LNCaP clone FGC (cell line): ENCODE measurements around the gene ZYG11A.

ENCODE experiments used
- DNase-seq: peaks from one replicate; pipeline ENCODE4 v3.0.0-alpha.2; 2011; ENCODE audit warnings: low read depth
- H3K4me3 ChIP-seq: 2 replicates; pipeline ENCODE4 v1.5.1; 2011; ENCODE audit warnings: mild to moderate bottlenecking, low read depth, low read length, control low read depth
- CTCF ChIP-seq: IDR thresholded peaks from 2 replicates; pipeline ENCODE4 v1.5.1; 2012; ENCODE audit warnings: mild to moderate bottlenecking; ENCODE audit not compliant: control insufficient read depth, insufficient read depth; ENCODE audit errors: extremely low read depth

Gene ZYG11A

DNA sequence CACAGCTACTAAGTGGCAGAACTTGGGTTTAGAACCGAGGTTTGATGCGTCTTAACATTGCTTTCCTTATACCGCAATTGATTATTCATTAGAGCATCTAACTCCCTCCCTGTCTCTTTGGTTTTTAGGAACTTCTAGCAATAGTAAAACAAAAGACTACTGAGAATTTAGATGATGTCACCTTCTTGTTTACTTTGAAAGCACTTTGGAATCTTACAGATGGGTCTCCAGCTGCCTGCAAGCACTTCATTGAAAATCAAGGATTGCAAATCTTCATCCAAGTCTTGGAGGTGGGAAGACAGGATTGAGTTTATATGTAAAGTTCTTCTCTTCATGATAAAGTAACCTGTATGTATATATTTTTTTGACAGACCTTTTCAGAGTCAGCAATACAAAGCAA lies 35.0 kb downstream of the ZYG11A start:
- no peak for TF ChIP-seq CTCF
- H3K4me3 ChIP-seq: no peak overlapping the region
- peak; percentile 7 for DNase-seq

GRCh38 chr1:52880206-52880605 lies 37.6 kb downstream of the ZYG11A start:
- TF ChIP-seq CTCF: no peak
- no peak overlapping the region for H3K4me3 ChIP-seq
- peak; percentile 58 for DNase-seq

DNA sequence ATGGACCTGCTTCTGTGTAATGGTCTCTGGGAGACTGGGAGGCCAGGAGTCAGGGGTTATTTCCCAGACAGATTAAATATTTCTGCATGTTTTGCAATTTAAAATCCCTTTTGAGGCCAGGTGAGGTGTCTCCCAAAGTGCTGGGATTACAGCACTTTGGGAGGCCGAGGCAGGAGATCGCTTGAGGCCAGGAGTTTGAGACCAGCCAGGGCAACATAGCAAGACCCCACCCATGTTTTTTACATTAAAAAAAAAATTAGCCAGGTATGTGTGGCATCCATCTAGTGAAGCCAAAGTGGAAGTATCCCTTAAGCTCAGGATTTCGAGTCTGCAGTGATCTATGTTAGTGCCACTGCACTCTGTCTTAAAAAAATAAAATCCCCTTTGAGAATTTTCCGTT lies 44.9 kb downstream of the ZYG11A start:
- no peak for DNase-seq
- TF ChIP-seq CTCF: no peak

DNA sequence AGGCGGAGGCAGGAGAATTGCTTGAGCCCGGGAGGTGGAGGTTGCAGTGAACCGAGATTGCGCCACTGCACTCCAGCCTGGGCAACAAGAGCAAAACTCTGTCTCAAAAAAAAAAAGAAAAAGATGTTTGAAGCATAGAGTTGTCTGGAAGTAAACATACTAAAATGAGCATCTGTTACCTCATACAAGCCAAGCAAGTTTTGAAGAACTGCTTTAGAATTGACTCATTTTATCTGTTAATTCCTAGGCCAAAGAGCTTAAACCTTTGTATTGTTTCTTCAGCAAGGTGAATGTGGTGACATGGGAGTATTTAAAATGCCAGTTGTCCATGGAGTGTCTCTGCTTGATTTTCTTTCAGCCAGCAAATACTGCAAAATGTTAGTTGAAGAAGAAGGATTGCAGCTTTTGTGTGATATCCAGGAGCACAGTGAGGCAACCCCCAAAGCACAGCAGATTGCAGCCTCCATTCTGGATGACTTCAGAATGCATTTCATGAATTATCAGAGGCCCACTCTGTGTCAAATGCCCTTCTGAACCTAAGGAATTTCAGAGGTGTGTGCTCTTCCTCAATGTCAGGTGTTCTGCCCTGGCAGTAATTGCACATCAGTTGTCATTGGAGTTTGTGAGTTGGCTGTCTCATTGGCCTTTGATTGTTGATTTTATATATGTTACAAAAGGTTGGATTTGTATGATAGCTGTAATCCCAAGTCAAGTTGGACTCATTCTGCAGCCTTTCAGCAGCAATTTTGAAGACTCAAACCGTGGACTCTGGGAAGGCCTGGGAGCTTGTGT lies 50.1 kb downstream of the ZYG11A start:
- H3K4me3 ChIP-seq: no peak overlapping the region
- no peak for TF ChIP-seq CTCF

More for the DNA sequence above, 44.9 kb downstream of the ZYG11A start:
- H3K4me3 ChIP-seq: no peak overlapping the region

DNA sequence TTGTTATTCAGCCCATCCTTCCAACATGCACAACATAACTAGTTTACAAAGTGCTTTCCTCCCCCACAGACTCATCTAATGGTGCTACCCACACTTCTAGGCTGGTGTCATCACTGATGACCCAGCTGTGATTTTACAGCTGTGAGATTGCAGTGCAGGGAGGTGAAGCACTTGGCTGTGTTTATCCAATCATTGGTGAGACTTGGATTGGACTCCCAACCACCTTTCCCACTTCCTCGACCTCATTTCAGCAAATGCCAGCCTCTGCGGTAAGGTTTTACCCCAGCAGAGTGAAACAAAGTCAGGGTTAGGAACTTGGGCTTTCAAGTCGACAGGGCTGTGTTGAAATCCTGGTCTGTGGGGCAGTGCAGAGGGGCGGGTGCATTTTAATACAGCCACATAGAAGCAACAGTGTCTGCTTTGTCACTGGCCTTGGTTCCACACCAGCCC lies 56.9 kb downstream of the ZYG11A start:
- no peak for DNase-seq
- H3K4me3 ChIP-seq: no peak overlapping the region
- TF ChIP-seq CTCF: no peak

More for the DNA sequence above, 50.1 kb downstream of the ZYG11A start:
- no peak for DNase-seq

DNA sequence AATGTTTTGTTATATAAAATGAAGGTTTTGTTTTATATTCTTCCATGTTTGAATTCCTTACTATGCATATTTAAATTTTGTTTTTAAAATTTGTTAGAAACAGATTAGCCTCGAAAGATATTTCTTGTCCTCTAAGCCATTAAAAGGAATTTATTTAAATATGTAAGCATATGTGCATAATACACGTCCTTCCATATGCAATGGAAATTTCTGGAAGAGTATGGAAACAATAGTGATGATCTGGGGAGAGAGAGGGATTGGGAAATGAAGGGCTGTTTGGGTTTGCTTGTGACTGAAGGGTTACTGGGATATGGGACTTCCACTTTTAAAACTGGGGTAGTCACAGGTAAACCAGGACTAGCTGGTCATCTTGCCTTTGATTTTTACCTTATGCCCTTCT lies 57.8 kb downstream of the ZYG11A start:
- no peak overlapping the region for H3K4me3 ChIP-seq
- no peak for DNase-seq
- TF ChIP-seq CTCF: no peak

- DNase-seq: no peak
- no peak for TF ChIP-seq CTCF
- H3K4me3 ChIP-seq: no peak overlapping the region
These were observed 58.8 kb downstream of the ZYG11A start for GRCh38 chr1:52901384-52901783.
